Measurements from ENCODE around the gene PAFAH1B1. TPM values are rescaled to one million over a fixed set of nuclear protein-coding genes. Genes with fewer than 3 reads are reported as not detected.
A peak's percentile ranks its signal among the peaks of the same experiment; 100 is the strongest.
"Not testable (repeated sequence)": the region's sequence is repeated elsewhere in the genome, so short reads cannot be mapped to it uniquely, and the experiment has no call there.

The PAFAH1B1 gene
- total RNA-seq, 1 donor from 2014 or later, result 138 TPM

GRCh38 chr17:2695243-2695960 lies 101.9 kb downstream of the PAFAH1B1 start:
- H3K4me3 Mint-ChIP-seq, result no peak overlapping the region
- no peak overlapping the region for H3K27ac Mint-ChIP-seq
- H3K9me3 Mint-ChIP-seq, result no peaks in the 10 kb centered on the region
- peaks cover 2% of the 10 kb centered on the region for H3K4me1 Mint-ChIP-seq
- intact Hi-C loops (cut with micrococcal nuclease), result no loop called here
- ChIA-PET CTCF (interaction anchor here (0.6 kb wide), 1 partner anchor 370 kb away, joined by 4 read pairs; no protein-coding TSS in a partner anchor), POLR2A (interaction anchor here (0.6 to 0.9 kb wide), 2 partner anchors 38 to 114 kb away, joined by 4 to 5 read pairs; no protein-coding TSS in a partner anchor)
- H3K27me3 Mint-ChIP-seq, result no peaks in the 10 kb centered on the region
- DNase-seq (no peak), ATAC-seq (ENCODE audit: low read depth) (no peak)
- H3K36me3 Mint-ChIP-seq (ENCODE audit: low read depth), result peaks cover 57% of the 10 kb centered on the region
- no peak for TF ChIP-seq CTCF (IDR thresholded peaks at IDR 0.05)

GRCh38 chr17:2695961-2696760 lies 102.7 kb downstream of the PAFAH1B1 start:
- peaks cover 2% of the 10 kb centered on the region for H3K4me1 Mint-ChIP-seq
- no peak overlapping the region for H3K27ac Mint-ChIP-seq
- peaks cover 58% of the 10 kb centered on the region for H3K36me3 Mint-ChIP-seq (ENCODE audit: low read depth)
- no peak overlapping the region for H3K4me3 Mint-ChIP-seq
- no peaks in the 10 kb centered on the region for H3K9me3 Mint-ChIP-seq
- peak; percentile 9 for DNase-seq
- intact Hi-C loops (cut with micrococcal nuclease), result no loop called here
- TF ChIP-seq CTCF (IDR thresholded peaks at IDR 0.05), result no peak
- POLR2A ChIA-PET, result no interaction called here
- ATAC-seq (ENCODE audit: low read depth), result no peak
- no peaks in the 10 kb centered on the region for H3K27me3 Mint-ChIP-seq
- CTCF ChIA-PET, result no interaction called here

GRCh38 chr17:2697611-2698162 lies 104.2 kb downstream of the PAFAH1B1 start:
- Mint-ChIP-seq H3K4me3 (no peak overlapping the region), H3K4me1 (peaks cover 2% of the 10 kb centered on the region), H3K27ac (no peak overlapping the region), H3K27me3 (no peaks in the 10 kb centered on the region), H3K36me3 (ENCODE audit: low read depth) (peaks cover 69% of the 10 kb centered on the region), H3K9me3 (no peaks in the 10 kb centered on the region)
- ChIA-PET POLR2A (interaction anchor here (0.6 kb wide), 1 partner anchor 964 kb away, joined by 3 read pairs; no protein-coding TSS in a partner anchor), CTCF (no interaction called here)
- no peak for ATAC-seq (ENCODE audit: low read depth)
- DNase-seq, result no peak
- intact Hi-C loops (cut with micrococcal nuclease), result no loop called here
- no peak for TF ChIP-seq CTCF (IDR thresholded peaks at IDR 0.05)

GRCh38 chr17:2699216-2699805 lies 105.9 kb downstream of the PAFAH1B1 start:
- intact Hi-C loops (cut with micrococcal nuclease); POLR2A ChIA-PET: not testable (repeated sequence)

GRCh38 chr17:2700030-2700490 lies 106.6 kb downstream of the PAFAH1B1 start:
- Mint-ChIP-seq H3K27me3 (no peaks in the 10 kb centered on the region), H3K4me3 (no peak overlapping the region), H3K36me3 (ENCODE audit: low read depth) (peaks cover 71% of the 10 kb centered on the region), H3K9me3 (no peaks in the 10 kb centered on the region), H3K4me1 (no peaks in the 10 kb centered on the region), H3K27ac (no peak overlapping the region)
- no peak for DNase-seq
- ChIA-PET CTCF (no interaction called here), POLR2A (no interaction called here)
- no peak for TF ChIP-seq CTCF (IDR thresholded peaks at IDR 0.05)
- intact Hi-C loops (cut with micrococcal nuclease), result loop anchor here (1.0 kb wide), 1 partner anchor 22 kb away; no protein-coding TSS in a partner anchor
- ATAC-seq (ENCODE audit: low read depth), result no peak

More at GRCh38 chr17:2699216-2699805, 105.9 kb downstream of the PAFAH1B1 start:
- H3K9me3 Mint-ChIP-seq; H3K4me3 Mint-ChIP-seq; ATAC-seq (ENCODE audit: low read depth); H3K27ac Mint-ChIP-seq; H3K27me3 Mint-ChIP-seq; DNase-seq; CTCF ChIA-PET; H3K4me1 Mint-ChIP-seq: not testable (repeated sequence)
- peaks cover 68% of the 10 kb centered on the region for H3K36me3 Mint-ChIP-seq (ENCODE audit: low read depth)

Data from activated B cell treated with CpG ODN at 0.5 μM for 24 hours (primary cell).